ENCODE results near the gene SLC6A18. TPM values are rescaled to one million over a fixed set of nuclear protein-coding genes. Genes with fewer than 3 reads are reported as not detected.

The SLC6A18 gene
- total RNA-seq, 1 experiment from 2014 or later, result not detected

DNA sequence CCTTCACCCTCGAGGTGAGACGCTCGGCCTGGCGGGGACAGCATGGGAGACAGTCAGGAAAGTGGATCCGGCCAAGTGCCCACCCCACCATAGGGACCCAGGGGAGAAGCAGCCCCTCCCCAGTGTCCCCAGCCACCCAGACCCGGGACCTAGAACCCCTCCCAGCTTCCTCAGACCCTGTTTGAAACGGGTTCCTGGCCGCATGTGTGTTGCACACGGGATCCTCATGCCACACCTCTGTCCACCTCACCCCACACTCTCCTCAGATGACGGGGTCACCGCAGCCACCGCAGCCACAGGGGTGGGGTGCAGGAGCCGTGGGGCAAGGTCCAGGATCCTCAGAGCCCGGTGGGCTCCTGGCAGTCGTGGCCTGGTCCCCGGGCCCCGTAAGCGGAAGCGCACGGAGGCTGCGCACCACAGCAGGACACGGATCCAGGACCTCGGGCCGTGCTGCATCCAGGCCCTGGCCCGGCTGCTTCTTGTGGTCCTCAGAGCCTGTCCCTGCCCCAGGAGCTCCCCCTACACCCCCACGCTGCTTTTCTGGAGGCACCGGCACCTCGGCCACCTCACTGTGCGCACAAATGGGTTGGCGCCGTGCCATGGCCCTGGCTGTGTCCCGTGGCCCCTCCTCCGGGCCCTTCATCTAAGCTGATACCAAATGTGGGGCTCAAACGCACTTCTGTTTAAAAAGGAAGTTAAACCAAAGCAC, 54.4 kb downstream of the SLC6A18 start:
- in situ Hi-C loops (cut with HindIII; ENCODE audit: low pct_unique_long_range_greater_than_20kb, low sequenced_read_pairs), result no loop called here
- H3K36me3 ChIP-seq (ENCODE audit: control insufficient read depth, insufficient read depth, low read length), result no peaks in the 10 kb centered on the region
- no peaks in the 10 kb centered on the region for H3K9me3 ChIP-seq (ENCODE audit: control insufficient read depth, insufficient read depth, low read depth, low read length)
- no TSS peak for BruUV-seq (replicated peaks)
- H3K4me1 ChIP-seq (ENCODE audit: control insufficient read depth, insufficient read depth, low read length), result no peaks in the 10 kb centered on the region
- POLR2A ChIA-PET, result no interaction called here
- H3K4me3 ChIP-seq (ENCODE audit: low read depth in 2 of 2, low read length in 2 of 2), result no peak overlapping the region
- DNase-seq (ENCODE audit: low read depth, low spot score), result no peak
- ATAC-seq, result no peak
- no peak for TF ChIP-seq POLR2AphosphoS5 (IDR thresholded peaks at IDR 0.05; ENCODE audit: low read depth, low read length)
- H3K27ac ChIP-seq (ENCODE audit: low read length), result no peak overlapping the region
- H3K27me3 ChIP-seq (ENCODE audit: control insufficient read depth, insufficient read depth, low read length), result no peaks in the 10 kb centered on the region
- CTCF ChIA-PET, result no interaction called here
- intact Hi-C loops (cut with micrococcal nuclease; ENCODE audit: unreplicated experiment), result no loop called here

GRCh38 chr5:1280177-1281037, 55.2 kb downstream of the SLC6A18 start:
- Histone ChIP-seq H3K4me3 (ENCODE audit: low read depth in 2 of 2, low read length in 2 of 2) (no peak overlapping the region), H3K27ac (ENCODE audit: low read length) (no peak overlapping the region), H3K27me3 (ENCODE audit: control insufficient read depth, insufficient read depth, low read length) (no peaks in the 10 kb centered on the region), H3K36me3 (ENCODE audit: control insufficient read depth, insufficient read depth, low read length) (no peaks in the 10 kb centered on the region), H3K4me1 (ENCODE audit: control insufficient read depth, insufficient read depth, low read length) (no peaks in the 10 kb centered on the region), H3K9me3 (ENCODE audit: control insufficient read depth, insufficient read depth, low read depth, low read length) (no peaks in the 10 kb centered on the region)
- CTCF ChIA-PET, result no interaction called here
- DNase-seq (ENCODE audit: low read depth, low spot score) (no peak), ATAC-seq (no peak)
- no TSS peak for BruUV-seq (replicated peaks)
- intact Hi-C loops (cut with micrococcal nuclease; ENCODE audit: unreplicated experiment), result no loop called here
- TF ChIP-seq REST (IDR thresholded peaks at IDR 0.05; ENCODE audit: insufficient read depth in 1 of 2, low read depth in 2 of 2, low read length in 1 of 2) (no peak), POLR2AphosphoS5 (IDR thresholded peaks at IDR 0.05; ENCODE audit: low read depth, low read length) (no peak), SIN3A (IDR thresholded peaks at IDR 0.05; ENCODE audit: borderline replicate concordance, insufficient read depth, low read depth, low read length) (no peak), TCF7L2 (IDR thresholded peaks at IDR 0.05; ENCODE audit: low read depth, low read length) (no peak), CTCF (IDR thresholded peaks at IDR 0.05) (no peak)
- in situ Hi-C loops (cut with HindIII; ENCODE audit: low pct_unique_long_range_greater_than_20kb, low sequenced_read_pairs), result no loop called here
- POLR2A ChIA-PET, result no interaction called here

Measured in Panc1 (cell line).